Motor neuron (in vitro differentiated cells): Measurements from ENCODE around the gene PCDHGA1. TPM values are rescaled to one million over a fixed set of nuclear protein-coding genes. Genes with fewer than 3 reads are reported as not detected.

Experiments used
- ATAC-seq, 8 experiments: fragments of 200-7000 bp; cut with Tn5 transposase; replicated peaks in 6 of 8; 2 replicates each; pipeline ENCODE4 v1.8.0; 2021; ENCODE audit warnings: mild to moderate bottlenecking in 8 of 8, moderate library complexity in 8 of 8
- H3K27ac ChIP-seq, 2 donors: fragments of 250-450 bp; sonication (Bioruptor Pico); 2 replicates each; pipeline ENCODE4 v1.9.0; 2021; ENCODE audit warnings: antibody characterized with exemption in 2 of 2, mild to moderate bottlenecking in 2 of 2, moderate library complexity in 1 of 2
- H3K4me1 ChIP-seq, 2 donors: fragments of 250-450 bp; sonication (Bioruptor Pico); replicated peaks in 1 of 2; 2 replicates each; pipeline ENCODE4 v1.6.1; 2021; ENCODE audit warnings: antibody characterized with exemption in 2 of 2, mild to moderate bottlenecking in 2 of 2, moderate library complexity in 1 of 2
- H3K4me3 ChIP-seq, 5 donors: fragments of 250-450 bp; sonication (Bioruptor Pico); 2 replicates each; pipeline ENCODE4 v1.9.0; 2021; ENCODE audit warnings: antibody characterized with exemption in 5 of 5, mild to moderate bottlenecking in 5 of 5, moderate library complexity in 4 of 5
- WGBS, 10 experiments: fragments of 450-650 bp; shearing (Covaris generic); methylation state at CpG; one replicate each; pipeline ENCODE4 v1.0.0; 2022; 5-methylcytosine and 5-hydroxymethylcytosine counted together
- in situ Hi-C, 9 experiments: fragments of 400-800 bp; cut with MboI; loops; one replicate each; pipeline ENCODE4 v1.15.0; 2021; ENCODE audit warnings: low sequenced_read_pairs in 9 of 9, low pct_unique_long_range_greater_than_20kb in 2 of 9; ENCODE audit not compliant: unreplicated experiment in 9 of 9
- total RNA-seq, 8 experiments: library from RNA; unstranded; fragments of 300-600 nt; gene quantifications; 2 replicates each; pipeline versions ENCODE4 v1.2.3 to v1.2.4, GENCODE V29; 2022

The PCDHGA1 gene
- total RNA-seq, 8 experiments from 2014 or later = 0.23 to 1.3 (median 0.79) TPM

DNA sequence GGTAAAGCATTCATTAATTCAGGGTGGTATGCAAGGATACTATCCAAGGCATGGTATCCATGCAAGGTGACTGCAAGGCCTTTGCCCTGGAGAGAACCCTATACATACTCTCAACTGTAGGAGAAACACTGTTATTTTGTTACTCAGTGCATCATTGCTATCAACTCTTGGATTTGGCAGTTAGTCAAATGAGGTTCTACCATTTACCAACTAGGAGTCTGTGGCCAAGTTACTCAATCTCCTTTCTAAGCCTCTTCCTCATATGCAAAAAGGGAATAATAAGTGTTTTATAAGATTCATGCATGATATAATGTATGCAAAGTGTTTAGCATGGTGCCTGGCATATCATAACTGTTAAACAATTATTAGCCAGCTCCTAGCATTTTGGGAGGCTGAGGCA lies 149.5 kb downstream of the PCDHGA1 start:
- peaks cover 29 to 37% of the 10 kb centered on the region in 2 donors for H3K4me1 ChIP-seq
- in situ Hi-C loops = no loop called here
- H3K4me3 ChIP-seq = no peak overlapping the region
- no peak for ATAC-seq
- H3K27ac ChIP-seq = no peak overlapping the region

DNA sequence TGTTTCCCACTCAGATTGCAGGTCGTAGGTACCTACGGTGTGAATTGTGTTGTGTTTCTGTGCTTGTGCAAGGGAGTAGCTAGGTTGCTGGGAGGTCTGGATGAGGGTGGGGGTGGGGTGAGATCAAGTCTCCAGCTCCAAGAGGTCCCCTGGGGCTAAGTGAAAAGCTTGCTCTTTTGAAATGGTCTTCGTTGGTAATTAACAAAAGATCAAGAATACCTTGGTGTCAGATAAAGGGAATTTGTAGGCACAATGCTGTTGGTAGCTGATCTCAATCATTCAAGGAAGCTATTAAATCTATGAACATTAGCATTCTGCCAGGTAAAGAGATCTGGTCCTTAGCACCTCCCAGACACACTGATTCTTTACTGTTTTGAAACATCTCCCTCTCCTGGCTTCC lies 153.6 kb downstream of the PCDHGA1 start:
- WGBS, 10 experiments = 0 to 80% (median 12%) methylated on average over 1 to 3 of the region's 3 CpGs; no CpG with 5 or more reads in 4 of the 10 experiments
- H3K27ac ChIP-seq = peak overlapping the region; percentile 1 to 16
- H3K4me3 ChIP-seq = peak overlapping the region; percentile 31 to 43 (median 36)
- peaks cover 15 to 25% of the 10 kb centered on the region in 2 donors for H3K4me1 ChIP-seq
- peak in 3 of 8 experiments; percentile 25 to 50 (median 28) for ATAC-seq
- in situ Hi-C loops = no loop called here

- H3K4me1 ChIP-seq = peaks cover 16 to 21% of the 10 kb centered on the region in 2 donors
- peak overlapping the region; percentile 31 to 43 (median 36) for H3K4me3 ChIP-seq
- ATAC-seq = peak in 4 of 8 experiments; percentile 4 to 81 (median 52)
- 0 to 20% (median 8%) methylated on average over 2 to 4 of the region's 4 CpGs; no CpG with 5 or more reads in 2 of the 10 experiments for WGBS, 10 experiments
- H3K27ac ChIP-seq = peak overlapping the region; percentile 1 to 16
- in situ Hi-C loops = no loop called here
Measured at GRCh38 chr5:141484310-141484640, 154.0 kb downstream of the PCDHGA1 start.

- in situ Hi-C loops = no loop called here
- 0 to 70% (median 8%) methylated on average over 1 to 10 of the region's 39 CpGs; no CpG with 5 or more reads in 6 of the 10 experiments for WGBS, 10 experiments
- ATAC-seq = peak in 7 of 8 experiments; percentile 17 to 91 (median 74)
Measured at GRCh38 chr5:141484641-141485311, 154.5 kb downstream of the PCDHGA1 start, which contains the start of gene PCDHGC4. TSS of gene PCDHGC4 (plus strand) at chr5:141485030. CDS start at chr5:141485174, 144 bp downstream.

GRCh38 chr5:141485321-141486055 lies 155.2 kb downstream of the PCDHGA1 start:
- in situ Hi-C loops = no loop called here

More at GRCh38 chr5:141484641-141485311, 154.5 kb downstream of the PCDHGA1 start, which contains the start of gene PCDHGC4:
- Histone ChIP-seq H3K4me3 (peak within 1 kb of the TSS; percentile 31 to 43 (median 36)), H3K4me1 (peaks cover 15 to 18% of the 10 kb centered on the region in 2 donors), H3K27ac (peak within 1 kb of the TSS; percentile 1 to 16)

GRCh38 chr5:141486091-141486490 lies 155.8 kb downstream of the PCDHGA1 start:
- peaks cover 15 to 18% of the 10 kb centered on the region in 2 donors for H3K4me1 ChIP-seq
- no peak overlapping the region for H3K27ac ChIP-seq
- ATAC-seq = no peak
- in situ Hi-C loops = no loop called here
- 83 to 100% (median 99%) methylated on average over 1 to 7 of the region's 9 CpGs; no CpG with 5 or more reads in 4 of the 10 experiments for WGBS, 10 experiments
- peak overlapping the region in 1 of 5 donors; percentile 36 for H3K4me3 ChIP-seq

More at GRCh38 chr5:141485321-141486055, 155.2 kb downstream of the PCDHGA1 start:
- H3K27ac ChIP-seq = peak overlapping the region in 1 of 2 donors; percentile 6
- peak in 1 of 8 experiments; percentile 1 for ATAC-seq
- H3K4me1 ChIP-seq = peaks cover 15 to 18% of the 10 kb centered on the region in 2 donors
- H3K4me3 ChIP-seq = peak overlapping the region; percentile 31 to 43 (median 36)
- WGBS, 10 experiments = 31 to 84% (median 49%) methylated on average over 4 to 18 of the region's 38 CpGs; no CpG with 5 or more reads in 3 of the 10 experiments

DNA sequence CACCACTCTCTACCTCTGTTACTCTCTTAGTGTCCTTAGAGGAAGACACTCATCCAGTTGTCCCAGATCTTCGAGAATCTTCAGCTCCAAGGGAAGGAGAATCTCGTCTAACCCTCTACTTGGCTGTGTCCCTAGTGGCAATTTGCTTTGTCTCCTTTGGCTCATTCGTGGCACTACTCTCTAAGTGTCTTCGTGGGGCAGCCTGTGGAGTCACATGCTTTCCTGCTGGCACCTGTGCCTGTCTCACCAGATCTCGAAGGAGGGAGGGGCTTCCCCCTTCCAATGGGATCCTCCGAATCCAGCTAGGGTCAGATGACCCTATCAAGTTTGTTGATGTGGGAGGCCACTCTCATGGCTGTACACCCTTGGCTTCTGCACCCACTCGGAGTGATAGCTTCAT lies 156.8 kb downstream of the PCDHGA1 start:
- ATAC-seq = no peak
- in situ Hi-C loops = no loop called here
- Histone ChIP-seq H3K4me3 (no peak overlapping the region), H3K4me1 (peaks cover 15 to 18% of the 10 kb centered on the region in 2 donors), H3K27ac (no peak overlapping the region)
- WGBS, 10 experiments = 33 to 100% (median 92%) methylated on average over 1 to 4 of the region's 7 CpGs; no CpG with 5 or more reads in 4 of the 10 experiments

- H3K27ac ChIP-seq = peak within 1 kb of the TSS in 1 of 2 donors; percentile 28
- 10 to 87% (median 58%) methylated on average over 1 to 6 of the region's 14 CpGs; no CpG with 5 or more reads in 2 of the 10 experiments for WGBS, 10 experiments
- no peak within 1 kb of the TSS for H3K4me3 ChIP-seq
- in situ Hi-C loops = no loop called here
- H3K4me1 ChIP-seq = peaks cover 11 to 15% of the 10 kb centered on the region in 2 donors
- ATAC-seq = peak in 4 of 8 experiments; percentile 5 to 77 (median 39)
Measured at GRCh38 chr5:141488591-141489561, 158.6 kb downstream of the PCDHGA1 start, which contains the start of gene PCDHGC5. TSS of gene PCDHGC5 (plus strand) at chr5:141489081. CDS start at chr5:141489241, 160 bp downstream.

DNA sequence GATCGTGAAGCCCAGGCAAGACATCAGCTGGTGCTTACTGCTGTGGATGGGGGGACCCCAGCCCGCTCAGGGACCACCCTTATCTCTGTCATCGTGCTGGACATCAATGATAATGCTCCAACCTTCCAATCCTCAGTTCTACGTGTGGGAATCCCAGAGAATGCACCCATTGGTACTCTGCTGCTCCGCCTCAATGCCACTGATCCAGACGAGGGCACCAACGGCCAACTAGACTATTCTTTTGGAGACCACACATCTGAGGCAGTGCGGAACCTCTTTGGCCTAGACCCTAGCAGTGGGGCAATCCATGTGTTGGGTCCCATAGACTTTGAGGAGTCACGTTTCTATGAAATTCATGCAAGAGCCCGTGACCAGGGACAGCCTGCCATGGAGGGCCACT lies 159.5 kb downstream of the PCDHGA1 start:
- no peak overlapping the region for H3K27ac ChIP-seq
- H3K4me1 ChIP-seq = peaks cover 17 to 21% of the 10 kb centered on the region in 2 donors
- H3K4me3 ChIP-seq = no peak overlapping the region
- 84 to 96% (median 88%) methylated on average over 3 to 5 of the region's 10 CpGs; no CpG with 5 or more reads in 7 of the 10 experiments for WGBS, 10 experiments
- in situ Hi-C loops = no loop called here
- ATAC-seq = no peak

DNA sequence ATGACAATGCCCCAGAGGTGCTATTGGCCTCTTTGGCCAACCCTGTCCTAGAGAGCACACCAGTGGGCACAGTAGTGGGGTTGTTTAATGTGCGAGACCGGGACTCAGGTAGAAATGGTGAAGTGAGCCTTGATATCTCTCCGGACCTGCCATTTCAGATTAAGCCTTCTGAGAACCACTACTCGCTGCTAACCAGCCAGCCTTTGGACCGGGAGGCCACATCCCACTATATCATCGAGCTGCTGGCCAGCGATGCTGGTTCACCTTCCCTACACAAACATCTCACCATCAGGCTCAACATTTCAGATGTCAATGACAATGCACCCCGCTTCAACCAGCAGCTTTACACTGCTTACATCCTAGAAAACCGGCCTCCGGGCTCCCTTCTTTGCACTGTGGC lies 160.0 kb downstream of the PCDHGA1 start:
- in situ Hi-C loops = no loop called here
- peaks cover 21 to 26% of the 10 kb centered on the region in 2 donors for H3K4me1 ChIP-seq
- no peak overlapping the region for H3K27ac ChIP-seq
- no peak for ATAC-seq
- H3K4me3 ChIP-seq = no peak overlapping the region
- 60 to 97% (median 90%) methylated on average over 1 to 6 of the region's 10 CpGs; no CpG with 5 or more reads in 7 of the 10 experiments for WGBS, 10 experiments

DNA sequence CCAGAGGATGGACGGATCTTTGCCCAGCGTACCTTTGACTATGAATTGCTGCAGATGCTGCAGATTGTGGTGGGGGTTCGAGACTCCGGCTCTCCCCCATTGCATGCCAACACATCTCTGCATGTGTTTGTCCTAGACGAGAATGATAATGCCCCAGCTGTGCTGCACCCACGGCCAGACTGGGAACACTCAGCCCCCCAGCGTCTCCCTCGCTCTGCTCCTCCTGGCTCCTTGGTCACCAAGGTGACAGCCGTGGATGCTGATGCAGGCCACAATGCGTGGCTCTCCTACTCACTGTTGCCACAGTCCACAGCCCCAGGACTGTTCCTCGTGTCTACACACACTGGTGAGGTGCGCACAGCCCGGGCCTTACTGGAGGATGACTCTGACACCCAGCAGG lies 160.5 kb downstream of the PCDHGA1 start:
- 85 to 100% (median 93%) methylated on average over 1 to 6 of the region's 13 CpGs; no CpG with 5 or more reads in 7 of the 10 experiments for WGBS, 10 experiments
- no peak overlapping the region for H3K4me3 ChIP-seq
- no peak overlapping the region for H3K27ac ChIP-seq

More for the DNA sequence above, 160.5 kb downstream of the PCDHGA1 start:
- peaks cover 23 to 31% of the 10 kb centered on the region in 2 donors for H3K4me1 ChIP-seq
- in situ Hi-C loops = no loop called here
- ATAC-seq = no peak
